ENCODE data around the gene TBC1D1. TPM values are rescaled to one million over a fixed set of nuclear protein-coding genes. Genes with fewer than 3 reads are reported as not detected.

The TBC1D1 gene
- total and polyA plus RNA-seq, 8 donors = 53.3 to 78.9 (median 71.1) TPM

GRCh38 chr4:38113551-38113950 lies 222.7 kb downstream of the TBC1D1 start:
- H3K36me3 ChIP-seq = peaks cover 0 to 39% of the 10 kb centered on the region in 2 donors
- ATAC-seq (no peak), DNase-seq (no peak)
- intact Hi-C loops (cut with DNase I) = no loop called here
- no peaks in the 10 kb centered on the region for H3K9me3 ChIP-seq
- H3K4me3 ChIP-seq = no peak overlapping the region
- TF ChIP-seq, protein P1, sequence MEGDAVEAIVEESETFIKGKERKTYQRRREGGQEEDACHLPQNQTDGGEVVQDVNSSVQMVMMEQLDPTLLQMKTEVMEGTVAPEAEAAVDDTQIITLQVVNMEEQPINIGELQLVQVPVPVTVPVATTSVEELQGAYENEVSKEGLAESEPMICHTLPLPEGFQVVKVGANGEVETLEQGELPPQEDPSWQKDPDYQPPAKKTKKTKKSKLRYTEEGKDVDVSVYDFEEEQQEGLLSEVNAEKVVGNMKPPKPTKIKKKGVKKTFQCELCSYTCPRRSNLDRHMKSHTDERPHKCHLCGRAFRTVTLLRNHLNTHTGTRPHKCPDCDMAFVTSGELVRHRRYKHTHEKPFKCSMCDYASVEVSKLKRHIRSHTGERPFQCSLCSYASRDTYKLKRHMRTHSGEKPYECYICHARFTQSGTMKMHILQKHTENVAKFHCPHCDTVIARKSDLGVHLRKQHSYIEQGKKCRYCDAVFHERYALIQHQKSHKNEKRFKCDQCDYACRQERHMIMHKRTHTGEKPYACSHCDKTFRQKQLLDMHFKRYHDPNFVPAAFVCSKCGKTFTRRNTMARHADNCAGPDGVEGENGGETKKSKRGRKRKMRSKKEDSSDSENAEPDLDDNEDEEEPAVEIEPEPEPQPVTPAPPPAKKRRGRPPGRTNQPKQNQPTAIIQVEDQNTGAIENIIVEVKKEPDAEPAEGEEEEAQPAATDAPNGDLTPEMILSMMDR (IDR thresholded peaks at IDR 0.05) = no peak
- H3K27me3 ChIP-seq = no peaks in the 10 kb centered on the region
- H3K4me1 ChIP-seq = peaks cover 9 to 27% of the 10 kb centered on the region in 2 donors
- no peak overlapping the region for H3K27ac ChIP-seq

GRCh38 chr4:38114386-38115150 lies 223.7 kb downstream of the TBC1D1 start:
- H3K4me3 ChIP-seq = no peak overlapping the region
- intact Hi-C loops (cut with DNase I) = no loop called here
- no peaks in the 10 kb centered on the region for H3K9me3 ChIP-seq
- H3K36me3 ChIP-seq = peaks cover 0 to 43% of the 10 kb centered on the region in 2 donors
- TF ChIP-seq, protein P1 (IDR thresholded peaks at IDR 0.05) = no peak
- H3K27ac ChIP-seq = peak overlapping the region in 1 of 2 donors; percentile 20
- ATAC-seq (peak; percentile 66), DNase-seq (no peak)
- no peaks in the 10 kb centered on the region for H3K27me3 ChIP-seq
- H3K4me1 ChIP-seq = peaks cover 9 to 27% of the 10 kb centered on the region in 2 donors

- intact Hi-C loops (cut with DNase I) = no loop called here
- TF ChIP-seq, protein P1 (IDR thresholded peaks at IDR 0.05) = no peak
- H3K4me1 ChIP-seq = peaks cover 9 to 27% of the 10 kb centered on the region in 2 donors
- H3K27ac ChIP-seq = no peak overlapping the region
- peaks cover 0 to 43% of the 10 kb centered on the region in 2 donors for H3K36me3 ChIP-seq
- no peak for ATAC-seq
- no peaks in the 10 kb centered on the region for H3K9me3 ChIP-seq
- DNase-seq = no peak
- H3K27me3 ChIP-seq = no peaks in the 10 kb centered on the region
- H3K4me3 ChIP-seq = no peak overlapping the region
Observed at GRCh38 chr4:38115601-38116000, 224.7 kb downstream of the TBC1D1 start.

- Histone ChIP-seq H3K27ac (no peak overlapping the region), H3K27me3 (no peaks in the 10 kb centered on the region), H3K4me3 (no peak overlapping the region), H3K9me3 (no peaks in the 10 kb centered on the region), H3K36me3 (peaks cover 0 to 62% of the 10 kb centered on the region in 2 donors), H3K4me1 (peaks cover 9 to 27% of the 10 kb centered on the region in 2 donors)
- peak; percentile 42 for ATAC-seq
- DNase-seq = no peak
- intact Hi-C loops (cut with DNase I) = no loop called here
- TF ChIP-seq, protein P1 (IDR thresholded peaks at IDR 0.05) = no peak
Observed at GRCh38 chr4:38117591-38117990, 226.7 kb downstream of the TBC1D1 start.

DNA sequence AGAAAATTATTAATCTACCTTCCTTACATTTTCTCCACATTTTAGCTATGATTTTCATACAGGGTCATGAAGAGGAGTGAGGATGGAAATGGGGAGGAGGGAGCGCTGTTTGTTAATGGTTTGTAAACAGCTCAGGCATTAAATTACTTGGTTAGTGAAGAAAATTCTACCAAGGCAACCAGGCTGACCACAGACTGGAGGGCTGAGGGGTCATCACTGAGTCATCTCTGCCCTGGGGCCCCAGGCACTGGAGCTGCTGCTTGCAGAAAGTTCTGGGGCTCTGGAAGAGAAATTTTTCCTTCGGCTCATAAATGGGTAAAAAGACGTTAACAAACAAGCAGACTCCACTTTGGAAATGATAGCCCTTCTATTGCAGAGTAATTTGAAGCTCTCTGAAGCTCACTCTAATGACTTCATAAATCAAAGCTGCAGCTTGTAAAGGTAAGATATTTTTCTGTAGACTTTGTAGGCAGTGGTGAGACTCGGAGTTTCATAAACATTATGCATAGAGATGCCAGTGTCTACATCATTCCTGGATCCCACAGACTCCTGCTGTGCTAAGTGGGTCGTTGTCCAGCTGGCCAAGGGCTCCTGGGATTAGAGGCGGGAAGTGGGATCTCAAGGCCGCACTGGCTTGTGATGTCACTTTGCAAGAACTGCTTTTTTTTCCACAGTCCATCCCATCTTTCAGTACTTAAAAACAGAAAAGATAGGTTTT lies 228.9 kb downstream of the TBC1D1 start:
- intact Hi-C loops (cut with DNase I) = no loop called here
- TF ChIP-seq, protein P1 (IDR thresholded peaks at IDR 0.05) = no peak
- Histone ChIP-seq H3K4me3 (no peak overlapping the region), H3K36me3 (peaks cover 0 to 65% of the 10 kb centered on the region in 2 donors), H3K9me3 (no peaks in the 10 kb centered on the region), H3K27ac (no peak overlapping the region), H3K27me3 (no peaks in the 10 kb centered on the region), H3K4me1 (peaks cover 0 to 12% of the 10 kb centered on the region in 2 donors)
- DNase-seq = no peak
- ATAC-seq = peak; percentile 31

Measured in left lung (tissue), 10 donors.